Fibroblast of lung (primary cell): ENCODE data around the gene VPS51. TPM values are rescaled to one million over a fixed set of nuclear protein-coding genes. Genes with fewer than 3 reads are reported as not detected.

Experiments used
- DNase-seq, 2 donors: peaks; one replicate each; pipeline versions ENCODE4 v3.0.0 to v3.0.0-alpha.2; 2010; ENCODE audit warnings: low read depth in 2 of 2
- H2AFZ ChIP-seq: 2 replicates; pipeline ENCODE4 v1.5.1; 2012; ENCODE audit warnings: low read length, control low read depth, inconsistent platforms
- H3K27ac ChIP-seq: 2 replicates; pipeline ENCODE4 v1.5.1; 2011; ENCODE audit warnings: low read length, control low read depth; ENCODE audit not compliant: insufficient read depth
- H3K27me3 ChIP-seq: 2 replicates; pipeline ENCODE4 v1.5.1; 2011; ENCODE audit warnings: mild to moderate bottlenecking, low read length; ENCODE audit not compliant: control insufficient read depth, insufficient read depth
- H3K36me3 ChIP-seq: 2 replicates; pipeline ENCODE4 v1.5.1; 2011; ENCODE audit warnings: low read length; ENCODE audit not compliant: control insufficient read depth, insufficient read depth
- H3K4me1 ChIP-seq: 2 replicates; pipeline ENCODE4 v1.5.1; 2011; ENCODE audit warnings: low read length; ENCODE audit not compliant: control insufficient read depth, insufficient read depth; ENCODE audit errors: extremely low read depth
- H3K4me2 ChIP-seq: 2 replicates; pipeline ENCODE4 v1.5.1; 2011; ENCODE audit warnings: low read length, control low read depth; ENCODE audit not compliant: insufficient read depth; ENCODE audit errors: extremely low read depth
- H3K4me3 ChIP-seq, 4 experiments: fragments of 200-600 bp in 1 of 4; sonication (generic) in 1 of 4; replicated peaks in 1 of 4; 2 replicates each; pipeline ENCODE4 v1.5.1; 2011 to 2016; ENCODE audit warnings: low read length in 4 of 4, low read depth in 3 of 4, mild to moderate bottlenecking in 3 of 4, control low read depth in 2 of 4, inconsistent platforms in 1 of 4, mixed read lengths in 1 of 4; ENCODE audit not compliant: insufficient read depth in 1 of 4; ENCODE audit errors: control extremely low read depth in 1 of 4
- H3K79me2 ChIP-seq: 2 replicates; pipeline ENCODE4 v1.5.1; 2012; ENCODE audit warnings: mild to moderate bottlenecking, low read length, inconsistent platforms; ENCODE audit not compliant: control insufficient read depth, insufficient read depth
- H3K9ac ChIP-seq: 2 replicates; pipeline ENCODE4 v1.5.1; 2011; ENCODE audit warnings: mild to moderate bottlenecking, low read length, control low read depth; ENCODE audit not compliant: insufficient read depth
- H3K9me3 ChIP-seq: 2 replicates; pipeline ENCODE4 v1.5.1; 2012; ENCODE audit warnings: low read depth, low read length; ENCODE audit not compliant: control insufficient read depth, insufficient read depth
- H4K20me1 ChIP-seq: 2 replicates; pipeline ENCODE4 v1.5.1; 2011; ENCODE audit warnings: low read length; ENCODE audit not compliant: control insufficient read depth, insufficient read depth; ENCODE audit errors: extremely low read depth
- CTCF ChIP-seq, 2 donors: IDR thresholded peaks in 1 of 2; conservative IDR thresholded peaks in 1 of 2; 1 replicate in 1 of 2; 2 replicates in 1 of 2; pipeline ENCODE4 v1.5.1; 2011 to 2012; ENCODE audit warnings: low read length in 2 of 2, control low read depth in 1 of 2, inconsistent platforms in 1 of 2, low read depth in 1 of 2, mild to moderate bottlenecking in 1 of 2
- EZH2 ChIP-seq: IDR thresholded peaks from 2 replicates; pipeline ENCODE4 v1.5.1; 2012; ENCODE audit warnings: low read length, control low read depth, mild to moderate bottlenecking; ENCODE audit errors: missing control alignments
- polyA plus RNA-seq, 2 donors: library from polyadenylated mRNA; depleted of rRNA in 1 of 2; stranded (reverse) in 1 of 2; unstranded in 1 of 2; fragments of >200 nt; gene quantifications; 2 replicates each; pipeline ENCODE4 v1.2.1, GENCODE V29; 2011 to 2012; ENCODE audit warnings: missing spikeins in 1 of 2
- total RNA-seq: library from RNA; depleted of rRNA; stranded (reverse); fragments of >200 nt; gene quantifications from 2 replicates; pipeline ENCODE4 v1.2.1, GENCODE V29; 2014

The VPS51 gene
- total and polyA plus RNA-seq, 2 donors (not counting 1 experiment from before 2014, with no cell fraction given): 22.0 to 144 TPM

- no peaks in the 10 kb centered on the region for H4K20me1 ChIP-seq
- H2AFZ ChIP-seq: no peak overlapping the region
- H3K36me3 ChIP-seq: no peaks in the 10 kb centered on the region
- no peak for DNase-seq
- no peaks in the 10 kb centered on the region for H3K9me3 ChIP-seq
- no peaks in the 10 kb centered on the region for H3K79me2 ChIP-seq
- no peak overlapping the region for H3K4me2 ChIP-seq
- no peaks in the 10 kb centered on the region for H3K27me3 ChIP-seq
- H3K4me1 ChIP-seq: no peaks in the 10 kb centered on the region
- H3K9ac ChIP-seq: no peak overlapping the region
- TF ChIP-seq CTCF (conservative IDR thresholded peaks at IDR 0.05 in 1 of 2, IDR thresholded peaks at IDR 0.05 in 1 of 2; ENCODE audit: low read depth in 1 of 2, low read length in 2 of 2): no peak
- no peak for TF ChIP-seq EZH2
- H3K27ac ChIP-seq: no peak overlapping the region
- no peak overlapping the region for H3K4me3 ChIP-seq
These were observed 60.9 kb downstream of the VPS51 start for GRCh38 chr11:65156926-65157325.

- Histone ChIP-seq H3K9ac (no peak overlapping the region), H3K27me3 (no peaks in the 10 kb centered on the region), H3K4me2 (no peak overlapping the region), H3K9me3 (no peaks in the 10 kb centered on the region), H3K4me1 (no peaks in the 10 kb centered on the region), H3K36me3 (no peaks in the 10 kb centered on the region), H3K27ac (no peak overlapping the region), H4K20me1 (no peaks in the 10 kb centered on the region), H3K4me3 (no peak overlapping the region), H2AFZ (no peak overlapping the region), H3K79me2 (no peaks in the 10 kb centered on the region)
- TF ChIP-seq EZH2 (no peak), CTCF (conservative IDR thresholded peaks at IDR 0.05 in 1 of 2, IDR thresholded peaks at IDR 0.05 in 1 of 2; ENCODE audit: low read depth in 1 of 2, low read length in 2 of 2) (no peak)
- no peak for DNase-seq
These were observed 61.3 kb downstream of the VPS51 start for GRCh38 chr11:65157336-65157735.

GRCh38 chr11:65159012-65159411, 63.0 kb downstream of the VPS51 start:
- TF ChIP-seq EZH2 (no peak), CTCF (conservative IDR thresholded peaks at IDR 0.05 in 1 of 2, IDR thresholded peaks at IDR 0.05 in 1 of 2; ENCODE audit: low read depth in 1 of 2, low read length in 2 of 2) (no peak)
- Histone ChIP-seq H3K4me1 (no peaks in the 10 kb centered on the region), H3K27ac (no peak overlapping the region), H3K9ac (no peak overlapping the region), H3K4me2 (no peak overlapping the region), H3K36me3 (no peaks in the 10 kb centered on the region), H3K4me3 (no peak overlapping the region), H3K9me3 (no peaks in the 10 kb centered on the region), H3K79me2 (no peaks in the 10 kb centered on the region), H3K27me3 (no peaks in the 10 kb centered on the region), H2AFZ (no peak overlapping the region), H4K20me1 (no peaks in the 10 kb centered on the region)
- DNase-seq: no peak
